C4-2B (cell line): ENCODE results near the gene PCYOX1L.

Source experiments
- CTCF ChIP-seq: fragments of 450-650 bp; conservative IDR thresholded peaks from 2 replicates; pipeline ENCODE4 v1.5.1; 2017; ENCODE audit warnings: mild to moderate bottlenecking
- ZFX ChIP-seq: fragments of 450-650 bp; IDR thresholded peaks from 2 replicates; pipeline ENCODE4 v1.6.1; 2017

GRCh38 chr5:149413477-149414210, 55.8 kb downstream of the PCYOX1L start:
- TF ChIP-seq CTCF (no peak), ZFX (no peak)
